ENCODE data around the gene HS3ST4.

The HS3ST4 gene

DNA sequence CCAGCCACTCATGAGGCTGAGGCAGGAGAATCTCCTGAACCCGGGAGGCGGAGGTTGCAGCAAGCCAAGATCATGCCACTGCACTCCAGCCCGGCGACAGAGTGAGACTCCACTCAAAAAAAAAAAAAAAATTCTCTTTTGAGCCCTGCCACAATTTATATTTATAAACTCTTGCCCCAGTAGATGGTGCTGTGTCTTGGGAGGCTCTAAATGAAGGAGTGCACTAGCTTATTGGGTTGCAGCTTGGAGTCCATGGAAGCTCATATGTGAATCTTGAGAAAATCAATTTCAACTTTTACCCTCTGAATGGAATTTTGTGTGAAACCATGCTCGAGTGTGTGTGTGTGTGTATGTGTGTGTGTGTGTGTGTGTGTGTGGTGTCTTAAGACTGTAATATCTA lies 420.1 kb downstream of the HS3ST4 start:
- in situ Hi-C loops (cut with HindIII; ENCODE audit: low sequenced_read_pairs): no loop called here
- no peak overlapping the region for H3K4me3 ChIP-seq (ENCODE audit: low read depth, low read length)
- TF ChIP-seq, protein P1, sequence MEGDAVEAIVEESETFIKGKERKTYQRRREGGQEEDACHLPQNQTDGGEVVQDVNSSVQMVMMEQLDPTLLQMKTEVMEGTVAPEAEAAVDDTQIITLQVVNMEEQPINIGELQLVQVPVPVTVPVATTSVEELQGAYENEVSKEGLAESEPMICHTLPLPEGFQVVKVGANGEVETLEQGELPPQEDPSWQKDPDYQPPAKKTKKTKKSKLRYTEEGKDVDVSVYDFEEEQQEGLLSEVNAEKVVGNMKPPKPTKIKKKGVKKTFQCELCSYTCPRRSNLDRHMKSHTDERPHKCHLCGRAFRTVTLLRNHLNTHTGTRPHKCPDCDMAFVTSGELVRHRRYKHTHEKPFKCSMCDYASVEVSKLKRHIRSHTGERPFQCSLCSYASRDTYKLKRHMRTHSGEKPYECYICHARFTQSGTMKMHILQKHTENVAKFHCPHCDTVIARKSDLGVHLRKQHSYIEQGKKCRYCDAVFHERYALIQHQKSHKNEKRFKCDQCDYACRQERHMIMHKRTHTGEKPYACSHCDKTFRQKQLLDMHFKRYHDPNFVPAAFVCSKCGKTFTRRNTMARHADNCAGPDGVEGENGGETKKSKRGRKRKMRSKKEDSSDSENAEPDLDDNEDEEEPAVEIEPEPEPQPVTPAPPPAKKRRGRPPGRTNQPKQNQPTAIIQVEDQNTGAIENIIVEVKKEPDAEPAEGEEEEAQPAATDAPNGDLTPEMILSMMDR (IDR thresholded peaks at IDR 0.05; ENCODE audit: low read depth, low read length): no peak

DNA sequence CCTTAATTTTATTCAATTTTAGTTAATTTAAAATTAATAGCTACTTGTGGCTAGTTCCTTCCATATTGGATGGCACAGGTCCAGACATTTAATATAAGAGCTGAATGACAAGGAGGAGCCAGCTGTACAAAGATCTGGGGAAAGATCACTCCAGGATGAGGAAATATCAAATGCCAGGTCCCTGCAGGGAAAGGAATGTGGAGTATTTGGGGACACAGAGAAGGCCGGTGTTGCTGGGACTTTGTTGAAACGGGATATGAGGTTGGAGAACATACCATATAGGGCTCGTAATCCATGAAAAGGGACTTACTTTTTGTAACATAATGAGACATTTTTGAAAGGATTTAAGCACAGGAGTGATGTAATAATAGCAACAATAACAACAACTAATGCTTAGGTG lies 426.8 kb downstream of the HS3ST4 start:
- no peak for DNase-seq (ENCODE audit: low read depth, low spot score)
- no peak overlapping the region for H3K4me3 ChIP-seq (ENCODE audit: low read depth, low read length)
- TF ChIP-seq, protein P1 (IDR thresholded peaks at IDR 0.05; ENCODE audit: low read depth, low read length): no peak
- in situ Hi-C loops (cut with HindIII; ENCODE audit: low sequenced_read_pairs): no loop called here

More for the DNA sequence above, 420.1 kb downstream of the HS3ST4 start:
- no peak for DNase-seq (ENCODE audit: low read depth, low spot score)

DNA sequence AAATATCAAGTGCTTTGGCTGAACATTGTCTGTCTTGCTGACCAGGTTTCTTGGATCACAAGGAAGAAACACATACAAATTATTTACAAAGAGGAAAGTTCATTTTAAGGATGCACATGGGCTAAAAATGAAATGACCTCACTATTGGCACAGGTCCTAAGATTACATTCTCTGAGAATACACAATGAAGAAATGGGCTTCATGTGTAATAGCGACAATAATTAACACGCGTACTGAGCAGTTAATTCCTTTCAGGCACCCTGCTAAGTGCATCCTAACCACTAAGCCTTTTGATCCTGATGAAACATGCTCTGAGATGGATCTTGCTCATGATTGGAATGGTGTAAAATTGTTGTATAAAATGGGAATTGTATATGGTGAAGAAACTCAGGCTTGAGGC lies 429.0 kb downstream of the HS3ST4 start:
- H3K4me3 ChIP-seq (ENCODE audit: low read depth, low read length): no peak overlapping the region
- TF ChIP-seq, protein P1 (IDR thresholded peaks at IDR 0.05; ENCODE audit: low read depth, low read length): no peak
- no peak for DNase-seq (ENCODE audit: low read depth, low spot score)
- in situ Hi-C loops (cut with HindIII; ENCODE audit: low sequenced_read_pairs): no loop called here

DNA sequence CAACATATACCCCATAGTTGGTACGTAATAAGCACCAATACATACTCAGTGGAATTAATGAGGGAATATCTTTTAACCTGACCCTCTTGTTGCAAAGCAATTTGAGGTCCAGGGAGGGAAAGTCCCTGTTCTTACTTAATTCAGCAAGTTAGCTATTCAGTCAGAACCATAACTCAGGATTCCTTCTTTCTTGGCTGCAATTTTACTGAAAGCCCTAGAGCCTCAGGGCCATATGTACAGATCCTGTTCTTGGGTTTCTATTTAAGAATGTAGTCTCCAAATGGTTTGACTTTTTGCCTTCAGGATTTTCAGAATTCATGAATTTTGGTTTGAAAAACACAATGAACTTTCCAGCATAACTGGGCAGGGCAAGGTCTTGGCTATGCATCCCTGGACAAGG lies 436.5 kb downstream of the HS3ST4 start:
- TF ChIP-seq, protein P1 (IDR thresholded peaks at IDR 0.05; ENCODE audit: low read depth, low read length): no peak
- in situ Hi-C loops (cut with HindIII; ENCODE audit: low sequenced_read_pairs): no loop called here
- no peak overlapping the region for H3K4me3 ChIP-seq (ENCODE audit: low read depth, low read length)
- DNase-seq (ENCODE audit: low read depth, low spot score): no peak

DNA sequence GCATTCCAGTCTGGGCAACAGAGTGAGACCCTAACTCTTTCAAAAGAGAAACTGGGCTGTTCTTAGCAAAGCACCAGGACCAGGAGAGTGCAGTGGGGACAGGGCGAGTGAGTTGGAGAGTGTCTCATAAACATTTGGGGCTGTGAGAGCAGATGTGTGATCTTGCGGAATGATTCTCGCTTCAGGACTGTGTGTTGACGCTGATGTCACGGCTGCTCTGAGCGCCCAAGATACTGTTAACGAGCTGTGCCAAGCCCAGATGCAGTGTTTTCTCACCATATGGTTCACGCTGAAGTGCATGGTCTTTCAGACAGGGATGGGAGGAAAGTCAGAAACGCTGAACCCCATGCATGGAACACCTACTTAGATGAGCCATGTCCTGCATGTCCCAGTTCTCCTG lies 438.2 kb downstream of the HS3ST4 start:
- TF ChIP-seq, protein P1 (IDR thresholded peaks at IDR 0.05; ENCODE audit: low read depth, low read length): no peak
- H3K4me3 ChIP-seq (ENCODE audit: low read depth, low read length): no peak overlapping the region
- in situ Hi-C loops (cut with HindIII; ENCODE audit: low sequenced_read_pairs): no loop called here
- DNase-seq (ENCODE audit: low read depth, low spot score): no peak

DNA sequence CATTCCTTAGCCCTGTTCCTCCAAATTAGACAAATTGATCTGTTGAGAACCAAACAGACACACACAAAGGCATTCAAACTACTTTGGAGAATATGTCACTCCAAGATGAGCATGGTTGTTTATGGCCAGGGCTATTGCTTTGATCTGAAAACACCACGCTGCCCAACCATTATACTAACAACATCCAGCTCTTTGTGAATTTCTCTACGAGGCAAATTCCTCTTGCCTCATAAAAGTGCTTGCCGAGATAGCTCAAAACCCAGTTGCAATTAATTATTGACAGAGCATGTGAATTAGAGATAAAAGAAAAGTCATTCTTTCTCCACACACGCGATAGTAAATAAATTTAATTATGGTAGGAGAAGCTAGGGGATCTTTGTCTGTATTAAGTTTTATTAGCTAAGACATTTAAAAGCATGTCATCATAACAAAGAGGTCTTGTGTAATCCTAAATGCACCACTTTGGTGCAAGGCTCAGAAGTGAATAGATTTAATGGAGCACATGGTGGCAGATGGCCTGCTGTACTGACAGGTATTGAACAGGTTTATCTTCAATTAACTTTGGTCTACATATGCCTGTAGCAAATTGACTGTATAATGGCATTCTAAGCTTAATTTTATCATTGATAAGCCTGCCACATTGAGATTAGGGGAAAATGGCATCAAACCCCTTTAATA lies 441.8 kb downstream of the HS3ST4 start:
- H3K4me3 ChIP-seq (ENCODE audit: low read depth, low read length): no peak overlapping the region
- in situ Hi-C loops (cut with HindIII; ENCODE audit: low sequenced_read_pairs): no loop called here
- DNase-seq (ENCODE audit: low read depth, low spot score): no peak
- TF ChIP-seq, protein P1 (IDR thresholded peaks at IDR 0.05; ENCODE audit: low read depth, low read length): no peak

Measured in astrocyte of the spinal cord (primary cell).